ENCODE data around the gene SPO11. TPM values are rescaled to one million over a fixed set of nuclear protein-coding genes. Genes with fewer than 3 reads are reported as not detected.

Gene SPO11
- total and polyA plus RNA-seq, 9 of the 15 experiments (the other 6 are each of a cell fraction or from before 2014, with no cell fraction given): not detected

DNA sequence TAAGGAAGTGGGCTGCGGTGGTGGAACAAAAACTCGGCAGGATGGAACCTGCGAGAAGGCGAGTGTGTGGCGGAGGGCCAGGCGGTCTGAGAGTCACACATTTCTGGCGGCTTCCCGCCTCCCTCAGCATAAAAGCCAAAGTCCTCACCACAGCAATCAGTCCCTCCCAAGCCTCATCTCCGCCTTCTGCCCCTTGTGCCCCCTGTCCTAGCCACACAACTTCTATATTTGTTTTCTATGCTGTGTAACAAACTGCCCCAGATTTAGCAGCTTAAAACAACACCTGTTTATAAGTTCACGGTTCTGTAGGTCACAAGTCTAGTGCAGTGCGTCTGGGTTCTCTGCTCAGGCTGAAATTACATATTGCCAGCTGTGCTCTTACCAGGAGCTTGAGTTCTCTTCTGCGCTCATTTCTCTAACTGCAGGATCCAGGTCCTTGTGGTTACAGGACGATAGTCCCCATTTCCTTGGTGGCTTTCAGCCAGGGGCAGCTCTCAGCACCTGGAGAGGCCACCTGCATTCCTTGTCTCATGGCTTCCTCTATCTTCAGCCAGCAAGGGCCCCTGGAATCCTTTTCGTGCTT is 11.7 kb upstream of the SPO11 start:
- ATAC-seq (no peak), DNase-seq (ENCODE audit: extremely low read depth in 1 of 4, low spot score in 3 of 4) (no peak), FAIRE-seq (no peak)
- Histone ChIP-seq H3K4me1 (replicated peaks in 1 of 2; ENCODE audit: control insufficient read depth in 2 of 2, insufficient read depth in 2 of 2, low read length in 2 of 2) (no peaks in the 10 kb centered on the region), H3K4me3 (no peak overlapping the region), H3K79me2 (ENCODE audit: control insufficient read depth, insufficient read depth, low read length) (no peaks in the 10 kb centered on the region), H3K9ac (ENCODE audit: insufficient read depth in 1 of 2, low read depth in 2 of 2, low read length in 2 of 2) (no peak overlapping the region), H3K36me3 (ENCODE audit: control insufficient read depth, insufficient read depth, low read length) (no peaks in the 10 kb centered on the region), H3K27ac (ENCODE audit: extremely low read depth, low read depth, low read length) (no peak overlapping the region), H4K20me1 (replicated peaks; ENCODE audit: control insufficient read depth, insufficient read depth, low read length) (no peaks in the 10 kb centered on the region; the same call in 1 of the 2 replicates), H3K4me2 (ENCODE audit: insufficient read depth, low read length) (no peak overlapping the region), H3K9me1 (ENCODE audit: control insufficient read depth, insufficient read depth, low read length) (no peaks in the 10 kb centered on the region), H3K27me3 (ENCODE audit: control insufficient read depth in 2 of 2, insufficient read depth in 2 of 2, low read length in 2 of 2) (peaks cover 32 to 58% of the 10 kb centered on the region in 2 experiments; a peak in 4 of 5 replicates), H2AFZ (ENCODE audit: low read depth, low read length) (no peak overlapping the region), H3K9me3 (replicated peaks; ENCODE audit: control insufficient read depth, insufficient read depth, low read depth, low read length) (no peaks in the 10 kb centered on the region)
- in situ Hi-C loops (cut with MboI): no loop called here
- ChIA-PET POLR2A (interaction anchor here (0.5 kb wide), 1 partner anchor 1304 kb away, joined by 3 read pairs; no protein-coding TSS in a partner anchor), CTCF (ENCODE audit: low intra/inter-chr PET ratio) (no interaction called here)
- intact Hi-C loops (cut with micrococcal nuclease): no loop called here
- under 1% methylated on average over 14 of the region's 14 CpGs for WGBS (ENCODE audit: insufficient coverage, low coverage, missing lambda C conversion rate)
- no TSS peak for BruUV-seq (replicated peaks)
- TF ChIP-seq RFX1 (IDR thresholded peaks at IDR 0.05) (no peak), XRCC4 (IDR thresholded peaks at IDR 0.05; ENCODE audit: extremely low read depth, insufficient read depth, insufficient read length) (no peak), MXI1 (IDR thresholded peaks at IDR 0.05; ENCODE audit: low read depth, low read length) (no peak), ZNF134 (CRISPR knock-in tag; conservative IDR thresholded peaks at IDR 0.05) (no peak), ZNF586 (CRISPR knock-in tag; conservative IDR thresholded peaks at IDR 0.05) (no peak)
- TF ChIP-seq, protein P1, sequence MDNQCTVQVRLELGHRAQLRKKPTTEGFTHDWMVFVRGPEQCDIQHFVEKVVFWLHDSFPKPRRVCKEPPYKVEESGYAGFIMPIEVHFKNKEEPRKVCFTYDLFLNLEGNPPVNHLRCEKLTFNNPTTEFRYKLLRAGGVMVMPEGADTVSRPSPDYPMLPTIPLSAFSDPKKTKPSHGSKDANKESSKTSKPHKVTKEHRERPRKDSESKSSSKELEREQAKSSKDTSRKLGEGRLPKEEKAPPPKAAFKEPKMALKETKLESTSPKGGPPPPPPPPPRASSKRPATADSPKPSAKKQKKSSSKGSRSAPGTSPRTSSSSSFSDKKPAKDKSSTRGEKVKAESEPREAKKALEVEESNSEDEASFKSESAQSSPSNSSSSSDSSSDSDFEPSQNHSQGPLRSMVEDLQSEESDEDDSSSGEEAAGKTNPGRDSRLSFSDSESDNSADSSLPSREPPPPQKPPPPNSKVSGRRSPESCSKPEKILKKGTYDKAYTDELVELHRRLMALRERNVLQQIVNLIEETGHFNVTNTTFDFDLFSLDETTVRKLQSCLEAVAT (IDR thresholded peaks at IDR 0.05): no peak
